HepG2 (cell line): ENCODE measurements around the gene IQGAP3. TPM values are rescaled to one million over a fixed set of nuclear protein-coding genes. Genes with fewer than 3 reads are reported as not detected.

Source experiments
- ARNTL ChIP-seq: sonication (generic); formaldehyde crosslinking; IDR thresholded peaks from 2 replicates; pipeline ENCODE4 v1.4.0; 2020; ENCODE audit warnings: mild to moderate bottlenecking, missing genetic modification reagents
- FOSL2 ChIP-seq: sonication (generic); formaldehyde crosslinking; IDR thresholded peaks from 2 replicates; pipeline ENCODE4 v1.4.0; 2020; ENCODE audit warnings: missing genetic modification reagents
- HNF4A ChIP-seq: sonication (generic); formaldehyde crosslinking; IDR thresholded peaks from 2 replicates; pipeline ENCODE4 v1.4.0; 2020; ENCODE audit warnings: missing genetic modification reagents
- HOXA5 ChIP-seq: sonication (generic); formaldehyde crosslinking; IDR thresholded peaks from 2 replicates; pipeline ENCODE4 v1.4.0; 2020; ENCODE audit warnings: missing genetic modification reagents
- KDM6A ChIP-seq: IDR thresholded peaks from 2 replicates; pipeline ENCODE4 v1.6.1; 2016; ENCODE audit warnings: low read depth
- KLF16 ChIP-seq, 2 experiments: sonication (generic) in 1 of 2; formaldehyde crosslinking in 1 of 2; IDR thresholded peaks; 2 replicates each; pipeline versions ENCODE4 v1.6.1 to v1.8.0; 2016 to 2023; ENCODE audit warnings: missing genetic modification reagents in 2 of 2, missing compliant biosample characterization in 1 of 2
- SSRP1 ChIP-seq: IDR thresholded peaks from 2 replicates; pipeline ENCODE4 v1.6.1; 2016; ENCODE audit warnings: control low read depth
- ZBTB21 ChIP-seq: sonication (generic); formaldehyde crosslinking; IDR thresholded peaks from 2 replicates; pipeline ENCODE4 v1.4.0; 2020; ENCODE audit warnings: missing genetic modification reagents
- ZC3H4 ChIP-seq: sonication (generic); formaldehyde crosslinking; IDR thresholded peaks from 2 replicates; pipeline ENCODE4 v1.4.0; 2020; ENCODE audit warnings: missing genetic modification reagents, borderline replicate concordance
- ZNF282 ChIP-seq: fragments of 450-650 bp; IDR thresholded peaks from 2 replicates; pipeline ENCODE4 v1.6.1; 2018; ENCODE audit not compliant: partially characterized antibody
- ZSCAN9 ChIP-seq: IDR thresholded peaks from 2 replicates; pipeline ENCODE4 v1.6.1; 2016; ENCODE audit warnings: borderline replicate concordance
- polyA plus RNA-seq, 8 experiments: library from polyadenylated mRNA; depleted of rRNA in 3 of 8; stranded (reverse) in 7 of 8; unstranded in 1 of 8; fragments of >200 nt; fragmentation: Illumina TruSeq in 4 of 8; extraction: Trizol in 4 of 8; gene quantifications; 2 replicates each; pipeline versions ENCODE4 v1.2.1 to v1.2.3, GENCODE V29; 2011 to 2016; ENCODE audit warnings: low read depth in 4 of 8, missing spikeins in 1 of 8, mixed read lengths in 1 of 8; ENCODE audit not compliant: insufficient read depth in 1 of 8
- total RNA-seq, 5 experiments: library from RNA; depleted of rRNA; stranded (reverse); fragments of >200 nt; fragmentation: Illumina TruSeq; extraction: Trizol; gene quantifications; 2 replicates each; pipeline ENCODE4 v1.2.3, GENCODE V29; 2016; ENCODE audit warnings: low read depth in 1 of 5
- TF ChIP-seq, protein P1 (sequence below): sonication (generic); formaldehyde crosslinking; IDR thresholded peaks from 2 replicates; pipeline ENCODE4 v1.5.0; 2020; ENCODE audit warnings: mild to moderate bottlenecking, missing genetic modification reagents, moderate library complexity
- TF ChIP-seq, protein P2 (sequence below): sonication (generic); formaldehyde crosslinking; IDR thresholded peaks from 2 replicates; pipeline ENCODE4 v1.9.0; 2021; ENCODE audit warnings: missing genetic modification reagents, borderline replicate concordance
- TF ChIP-seq, protein P3 (sequence below): sonication (generic); formaldehyde crosslinking; IDR thresholded peaks from 2 replicates; pipeline ENCODE4 v1.4.0; 2020; ENCODE audit warnings: missing genetic modification reagents
- TF ChIP-seq, protein P4 (sequence below): IDR thresholded peaks from 2 replicates; pipeline ENCODE4 v1.6.1; 2012; ENCODE audit warnings: low read depth, low read length, improper control_type of control experiment
- TF ChIP-seq, protein P5 (sequence below): sonication (generic); formaldehyde crosslinking; IDR thresholded peaks from 2 replicates; pipeline ENCODE4 v1.5.1; 2020; ENCODE audit warnings: missing genetic modification reagents, mild to moderate bottlenecking, borderline replicate concordance
- TF ChIP-seq, protein P6 (sequence below): sonication (generic); formaldehyde crosslinking; IDR thresholded peaks from 2 replicates; pipeline ENCODE4 v1.4.0; 2020; ENCODE audit warnings: missing genetic modification reagents
- TF ChIP-seq, protein P7 (sequence below): sonication (generic); formaldehyde crosslinking; IDR thresholded peaks from 2 replicates; pipeline ENCODE4 v1.5.0; 2020; ENCODE audit warnings: missing genetic modification reagents
- TF ChIP-seq, protein P8 (sequence below): IDR thresholded peaks from 2 replicates; pipeline ENCODE4 v1.6.1; 2016

Gene IQGAP3
- total and polyA plus RNA-seq, 2 of the 13 experiments (the other 11 are each of a cell fraction or from before 2014, with no cell fraction given): 13.5 to 14.1 TPM

DNA sequence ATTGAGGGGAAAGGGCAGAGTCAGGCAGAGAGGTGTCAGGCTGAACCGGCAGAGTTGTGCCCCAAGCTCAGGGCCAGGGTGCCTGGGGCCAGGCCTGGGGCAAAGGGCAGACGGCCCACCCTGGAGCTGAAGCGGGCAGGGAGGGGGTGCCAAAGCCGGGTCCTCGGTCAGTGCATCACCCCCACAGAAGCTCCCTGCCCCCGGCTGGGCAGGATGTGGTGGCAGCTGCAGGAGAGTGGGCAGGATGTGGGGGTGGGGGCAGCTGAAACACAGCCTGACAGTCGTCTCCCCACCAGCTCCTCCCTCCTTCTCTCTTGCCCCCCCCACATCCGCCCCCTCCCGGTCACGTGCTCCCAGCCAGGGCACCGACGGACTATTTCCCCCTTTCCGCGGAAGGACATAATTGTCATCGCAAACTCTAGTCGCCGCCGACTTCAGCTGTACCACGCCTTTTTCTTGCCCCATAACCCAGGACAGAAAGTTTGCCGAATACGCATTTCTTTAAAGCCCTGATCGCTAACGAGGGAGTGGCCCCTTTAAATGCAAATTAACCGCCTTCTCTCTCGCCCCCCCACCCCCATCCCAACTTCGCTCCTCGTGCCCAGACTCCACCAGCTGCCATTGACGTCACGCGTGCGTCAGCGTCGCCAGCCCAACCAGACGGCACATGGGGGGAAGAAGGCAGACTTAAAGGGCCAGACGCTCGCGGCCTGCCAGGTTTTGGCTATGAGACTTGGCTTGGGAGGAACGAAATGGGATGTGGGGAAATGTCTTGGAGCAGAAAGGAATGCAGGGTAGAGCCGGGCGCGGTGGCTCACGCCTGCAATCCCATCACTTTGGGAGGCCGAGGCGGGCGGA lies 67.3 kb downstream of the IQGAP3 start (continued):
- peak; percentile 93 for TF ChIP-seq ARNTL (CRISPR knock-in tag)
- TF ChIP-seq, protein P1, sequence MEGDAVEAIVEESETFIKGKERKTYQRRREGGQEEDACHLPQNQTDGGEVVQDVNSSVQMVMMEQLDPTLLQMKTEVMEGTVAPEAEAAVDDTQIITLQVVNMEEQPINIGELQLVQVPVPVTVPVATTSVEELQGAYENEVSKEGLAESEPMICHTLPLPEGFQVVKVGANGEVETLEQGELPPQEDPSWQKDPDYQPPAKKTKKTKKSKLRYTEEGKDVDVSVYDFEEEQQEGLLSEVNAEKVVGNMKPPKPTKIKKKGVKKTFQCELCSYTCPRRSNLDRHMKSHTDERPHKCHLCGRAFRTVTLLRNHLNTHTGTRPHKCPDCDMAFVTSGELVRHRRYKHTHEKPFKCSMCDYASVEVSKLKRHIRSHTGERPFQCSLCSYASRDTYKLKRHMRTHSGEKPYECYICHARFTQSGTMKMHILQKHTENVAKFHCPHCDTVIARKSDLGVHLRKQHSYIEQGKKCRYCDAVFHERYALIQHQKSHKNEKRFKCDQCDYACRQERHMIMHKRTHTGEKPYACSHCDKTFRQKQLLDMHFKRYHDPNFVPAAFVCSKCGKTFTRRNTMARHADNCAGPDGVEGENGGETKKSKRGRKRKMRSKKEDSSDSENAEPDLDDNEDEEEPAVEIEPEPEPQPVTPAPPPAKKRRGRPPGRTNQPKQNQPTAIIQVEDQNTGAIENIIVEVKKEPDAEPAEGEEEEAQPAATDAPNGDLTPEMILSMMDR (CRISPR knock-in tag): peak; percentile 15; the same call in 1 of the 2 replicates
- peak; percentile 63 for TF ChIP-seq ZSCAN9
- TF ChIP-seq, protein P2, sequence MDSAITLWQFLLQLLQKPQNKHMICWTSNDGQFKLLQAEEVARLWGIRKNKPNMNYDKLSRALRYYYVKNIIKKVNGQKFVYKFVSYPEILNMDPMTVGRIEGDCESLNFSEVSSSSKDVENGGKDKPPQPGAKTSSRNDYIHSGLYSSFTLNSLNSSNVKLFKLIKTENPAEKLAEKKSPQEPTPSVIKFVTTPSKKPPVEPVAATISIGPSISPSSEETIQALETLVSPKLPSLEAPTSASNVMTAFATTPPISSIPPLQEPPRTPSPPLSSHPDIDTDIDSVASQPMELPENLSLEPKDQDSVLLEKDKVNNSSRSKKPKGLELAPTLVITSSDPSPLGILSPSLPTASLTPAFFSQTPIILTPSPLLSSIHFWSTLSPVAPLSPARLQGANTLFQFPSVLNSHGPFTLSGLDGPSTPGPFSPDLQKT (CRISPR knock-in tag): no peak
- TF ChIP-seq ZNF282: no peak
- TF ChIP-seq FOSL2 (CRISPR knock-in tag): peak; percentile 60; the same call in 1 of the 2 replicates
- TF ChIP-seq ZBTB21: peak; percentile 90
- TF ChIP-seq, protein P3, sequence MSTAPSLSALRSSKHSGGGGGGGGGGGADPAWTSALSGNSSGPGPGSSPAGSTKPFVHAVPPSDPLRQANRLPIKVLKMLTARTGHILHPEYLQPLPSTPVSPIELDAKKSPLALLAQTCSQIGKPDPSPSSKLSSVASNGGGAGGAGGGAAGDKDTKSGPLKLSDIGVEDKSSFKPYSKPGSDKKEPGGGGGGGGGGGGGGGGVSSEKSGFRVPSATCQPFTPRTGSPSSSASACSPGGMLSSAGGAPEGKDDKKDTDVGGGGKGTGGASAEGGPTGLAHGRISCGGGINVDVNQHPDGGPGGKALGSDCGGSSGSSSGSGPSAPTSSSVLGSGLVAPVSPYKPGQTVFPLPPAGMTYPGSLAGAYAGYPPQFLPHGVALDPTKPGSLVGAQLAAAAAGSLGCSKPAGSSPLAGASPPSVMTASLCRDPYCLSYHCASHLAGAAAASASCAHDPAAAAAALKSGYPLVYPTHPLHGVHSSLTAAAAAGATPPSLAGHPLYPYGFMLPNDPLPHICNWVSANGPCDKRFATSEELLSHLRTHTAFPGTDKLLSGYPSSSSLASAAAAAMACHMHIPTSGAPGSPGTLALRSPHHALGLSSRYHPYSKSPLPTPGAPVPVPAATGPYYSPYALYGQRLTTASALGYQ: no peak
- TF ChIP-seq, protein P4, sequence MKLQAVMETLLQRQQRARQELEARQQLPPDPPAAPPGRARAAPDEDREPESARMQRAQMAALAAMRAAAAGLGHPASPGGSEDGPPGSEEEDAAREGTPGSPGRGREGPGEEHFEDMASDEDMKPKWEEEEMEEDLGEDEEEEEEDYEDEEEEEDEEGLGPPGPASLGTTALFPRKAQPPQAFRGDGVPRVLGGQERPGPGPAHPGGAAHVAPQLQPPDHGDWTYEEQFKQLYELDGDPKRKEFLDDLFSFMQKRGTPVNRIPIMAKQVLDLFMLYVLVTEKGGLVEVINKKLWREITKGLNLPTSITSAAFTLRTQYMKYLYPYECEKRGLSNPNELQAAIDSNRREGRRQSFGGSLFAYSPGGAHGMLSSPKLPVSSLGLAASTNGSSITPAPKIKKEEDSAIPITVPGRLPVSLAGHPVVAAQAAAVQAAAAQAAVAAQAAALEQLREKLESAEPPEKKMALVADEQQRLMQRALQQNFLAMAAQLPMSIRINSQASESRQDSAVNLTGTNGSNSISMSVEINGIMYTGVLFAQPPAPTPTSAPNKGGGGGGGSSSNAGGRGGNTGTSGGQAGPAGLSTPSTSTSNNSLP: no peak
- TF ChIP-seq, protein P5, sequence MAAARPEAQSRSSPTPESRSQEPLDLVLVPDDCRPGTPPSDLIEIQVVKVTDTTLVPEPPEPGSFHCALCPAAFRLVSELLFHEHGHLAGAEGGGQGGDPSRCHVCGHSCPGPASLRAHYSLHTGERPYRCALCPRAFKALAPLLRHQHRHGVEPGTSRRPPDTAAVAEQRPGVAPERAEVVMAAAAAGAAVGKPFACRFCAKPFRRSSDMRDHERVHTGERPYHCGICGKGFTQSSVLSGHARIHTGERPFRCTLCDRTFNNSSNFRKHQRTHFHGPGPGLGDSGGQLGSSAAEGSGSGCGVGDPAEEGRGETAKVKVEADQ (CRISPR knock-in tag): 0 out of 2 replicates have a peak, but pooled peaks have one; percentile 39
- peak; percentile 38; the same call in 1 of the 2 replicates for TF ChIP-seq KDM6A (CRISPR knock-in tag)
- TF ChIP-seq HOXA5 (CRISPR knock-in tag): peak; percentile 13; the same call in 1 of the 2 replicates
- 0 out of 2 replicates have a peak, but pooled peaks have one; percentile 15 for TF ChIP-seq HNF4A
- peak in 1 of 2 experiments; percentile 58; a peak in 1 of 4 replicates for TF ChIP-seq KLF16 (CRISPR knock-in tag; IDR thresholded peaks at IDR 0.05)
- TF ChIP-seq, protein P6, sequence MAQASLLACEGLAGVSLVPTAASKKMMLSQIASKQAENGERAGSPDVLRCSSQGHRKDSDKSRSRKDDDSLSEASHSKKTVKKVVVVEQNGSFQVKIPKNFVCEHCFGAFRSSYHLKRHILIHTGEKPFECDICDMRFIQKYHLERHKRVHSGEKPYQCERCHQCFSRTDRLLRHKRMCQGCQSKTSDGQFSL (CRISPR knock-in tag): peak; percentile 94
- TF ChIP-seq, protein P7, sequence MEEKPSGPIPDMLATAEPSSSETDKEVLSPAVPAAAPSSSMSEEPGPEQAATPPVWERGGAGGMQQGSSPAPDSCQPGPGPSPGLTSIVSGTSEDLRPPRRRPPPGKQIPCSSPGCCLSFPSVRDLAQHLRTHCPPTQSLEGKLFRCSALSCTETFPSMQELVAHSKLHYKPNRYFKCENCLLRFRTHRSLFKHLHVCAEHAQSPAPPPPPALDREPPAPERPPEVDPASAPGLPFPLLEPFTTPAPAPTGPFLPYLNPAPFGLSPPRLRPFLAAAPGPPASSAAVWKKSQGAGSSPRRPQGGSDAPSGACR (CRISPR knock-in tag): peak; percentile 49; the same call in 1 of the 2 replicates
- TF ChIP-seq, protein P8, sequence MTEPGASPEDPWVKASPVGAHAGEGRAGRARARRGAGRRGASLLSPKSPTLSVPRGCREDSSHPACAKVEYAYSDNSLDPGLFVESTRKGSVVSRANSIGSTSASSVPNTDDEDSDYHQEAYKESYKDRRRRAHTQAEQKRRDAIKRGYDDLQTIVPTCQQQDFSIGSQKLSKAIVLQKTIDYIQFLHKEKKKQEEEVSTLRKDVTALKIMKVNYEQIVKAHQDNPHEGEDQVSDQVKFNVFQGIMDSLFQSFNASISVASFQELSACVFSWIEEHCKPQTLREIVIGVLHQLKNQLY (CRISPR knock-in tag): peak; percentile 48; the same call in 1 of the 2 replicates
- no peak for TF ChIP-seq ZC3H4 (CRISPR knock-in tag)
- TF ChIP-seq SSRP1: no peak
